HepG2 (cell line): ENCODE data around the gene TNNT3. TPM values are rescaled to one million over a fixed set of nuclear protein-coding genes. Genes with fewer than 3 reads are reported as not detected.

Source experiments
- ATAC-seq: fragments of 200-7000 bp; cut with Tn5 transposase; 3 replicates; pipeline ENCODE4 v1.9.1; 2020; ENCODE audit warnings: mild to moderate bottlenecking, moderate library complexity
- BruUV-seq: library from RNA; stranded (reverse); fragments of 400-500 nt; replicated peaks from 2 replicates; lab custom pipeline; 2021; lab: Mats Ljungman, UMichigan
- CTCF ChIA-PET: fragments of 300-600 bp; formaldehyde crosslinking; extraction: SDS; loops from one replicate; lab custom pipeline; 2021; ENCODE audit warnings: low total read pairs, inconsistent platforms, low intra/inter-chr PET ratio; lab: Yijun Ruan, JAX
- POLR2A ChIA-PET: fragments of 350-600 bp; sonication (Branson Sonifier 250); formaldehyde crosslinking; loops from one replicate; lab custom pipeline; 2020; ENCODE audit warnings: antibody characterized with exemption, inconsistent platforms; lab: Yijun Ruan, JAX
- DNase-seq: peaks from one replicate; pipeline ENCODE4 v3.0.0-alpha.2; 2015; ENCODE audit warnings: low spot score
- FAIRE-seq: peaks from 3 replicates; lab custom pipeline; 2011; peaks lifted over from hg19 to GRCh38; lab: Jason Lieb, UNC
- H2AFZ ChIP-seq: one replicate; pipeline ENCODE4 v1.6.1; 2011; ENCODE audit warnings: low read length, inconsistent platforms
- H3K27ac ChIP-seq: fragments of 300-600 bp; 3 replicates; pipeline ENCODE4 v1.8.0; 2011; ENCODE audit warnings: mixed run types, mild to moderate bottlenecking, mixed read lengths, low read length, inconsistent platforms; ENCODE audit not compliant: insufficient read depth; ENCODE audit errors: extremely low read length
- H3K27me3 ChIP-seq, 2 experiments: fragments of 200-600 bp in 1 of 2; 2 replicates in 1 of 2; 3 replicates in 1 of 2; pipeline versions ENCODE4 v1.6.0 to v1.8.0; 2011; ENCODE audit warnings: low read length in 2 of 2, mild to moderate bottlenecking in 2 of 2, moderate library complexity in 2 of 2, inconsistent platforms in 1 of 2; ENCODE audit not compliant: insufficient read depth in 2 of 2, control insufficient read depth in 1 of 2
- H3K36me3 ChIP-seq, 2 experiments: fragments of 200-600 bp in 1 of 2; replicated peaks in 1 of 2; 2 replicates in 1 of 2; 3 replicates in 1 of 2; pipeline versions ENCODE4 v1.5.1 to v1.8.0; 2011; ENCODE audit warnings: low read length in 2 of 2, inconsistent platforms in 1 of 2; ENCODE audit not compliant: insufficient read depth in 2 of 2, control insufficient read depth in 1 of 2
- H3K4me1 ChIP-seq: 2 replicates; pipeline ENCODE4 v1.5.1; 2012; ENCODE audit warnings: low read length, inconsistent platforms; ENCODE audit not compliant: insufficient read depth
- H3K4me2 ChIP-seq: 2 replicates; pipeline ENCODE4 v1.6.0; 2011; ENCODE audit warnings: low read depth, low read length, inconsistent platforms
- H3K4me3 ChIP-seq, 3 experiments: fragments of 200-600 bp in 1 of 3; sonication (generic), shearing (Covaris generic) in 1 of 3; replicated peaks in 1 of 3; 2 replicates each; pipeline ENCODE4 v1.5.1; 2011 to 2016; ENCODE audit warnings: low read length in 3 of 3, inconsistent platforms in 2 of 3, low read depth in 2 of 3, mild to moderate bottlenecking in 2 of 3, control low read depth in 1 of 3, mixed read lengths in 1 of 3; ENCODE audit not compliant: insufficient read depth in 1 of 3
- H3K79me2 ChIP-seq: one replicate; pipeline ENCODE4 v1.6.1; 2011; ENCODE audit warnings: low read length, inconsistent platforms; ENCODE audit not compliant: insufficient read depth
- H3K9ac ChIP-seq: 2 replicates; pipeline ENCODE4 v1.6.0; 2011; ENCODE audit warnings: mild to moderate bottlenecking, low read depth, low read length, inconsistent platforms; ENCODE audit not compliant: insufficient read depth
- H3K9me3 ChIP-seq: 2 replicates; pipeline ENCODE4 v1.5.1; 2012; ENCODE audit warnings: mild to moderate bottlenecking, low read length
- H4K20me1 ChIP-seq: 2 replicates; pipeline ENCODE4 v1.6.0; 2011; ENCODE audit warnings: inconsistent platforms, mild to moderate bottlenecking, low read length, moderate library complexity; ENCODE audit not compliant: insufficient read depth
- RBFOX2 ChIP-seq: fragments of 200-400 bp; formaldehyde crosslinking; IDR thresholded peaks from 2 replicates; pipeline ENCODE4 v1.6.1; 2017; ENCODE audit warnings: low read depth, mild to moderate bottlenecking, low read length
- ZNF605 ChIP-seq: sonication (generic); formaldehyde crosslinking; IDR thresholded peaks from 2 replicates; pipeline ENCODE4 v1.8.0; 2022; ENCODE audit warnings: mild to moderate bottlenecking, missing genetic modification reagents
- WGBS: methylation state at CpG from one replicate; pipeline ENCODE4 v1.1.6; 2017; ENCODE audit warnings: low lambda C conversion rate; 5-methylcytosine and 5-hydroxymethylcytosine counted together
- in situ Hi-C: cut with HindIII; loops from 2 replicates; pipeline ENCODE4 v1.10.0; 2017; ENCODE audit warnings: low pct_unique_long_range_greater_than_20kb; ENCODE audit not compliant: extremely low pct_ligation_motif_present
- intact Hi-C: fragments of 100-400 bp; cut with micrococcal nuclease; formaldehyde crosslinking; loops from one replicate; pipeline ENCODE4 v1.10.0; 2022; ENCODE audit not compliant: unreplicated experiment
- polyA plus RNA-seq, 8 experiments: library from polyadenylated mRNA; depleted of rRNA in 3 of 8; stranded (reverse) in 7 of 8; unstranded in 1 of 8; fragments of >200 nt; fragmentation: Illumina TruSeq in 4 of 8; extraction: Trizol in 4 of 8; gene quantifications; 2 replicates each; pipeline versions ENCODE4 v1.2.1 to v1.2.3, GENCODE V29; 2011 to 2016; ENCODE audit warnings: low read depth in 4 of 8, missing spikeins in 1 of 8, mixed read lengths in 1 of 8; ENCODE audit not compliant: insufficient read depth in 1 of 8
- total RNA-seq, 5 experiments: library from RNA; depleted of rRNA; stranded (reverse); fragments of >200 nt; fragmentation: Illumina TruSeq; extraction: Trizol; gene quantifications; 2 replicates each; pipeline ENCODE4 v1.2.3, GENCODE V29; 2016; ENCODE audit warnings: low read depth in 1 of 5
- TF ChIP-seq, protein P1 (sequence below): IDR thresholded peaks from 2 replicates; pipeline ENCODE4 v1.6.1; 2016

Gene TNNT3
- total and polyA plus RNA-seq, 2 of the 13 experiments (the other 11 are each of a cell fraction or from before 2014, with no cell fraction given) = not detected

GRCh38 chr11:1978720-1979473, 59.4 kb downstream of the TNNT3 start (continued):
- TF ChIP-seq, protein P1, sequence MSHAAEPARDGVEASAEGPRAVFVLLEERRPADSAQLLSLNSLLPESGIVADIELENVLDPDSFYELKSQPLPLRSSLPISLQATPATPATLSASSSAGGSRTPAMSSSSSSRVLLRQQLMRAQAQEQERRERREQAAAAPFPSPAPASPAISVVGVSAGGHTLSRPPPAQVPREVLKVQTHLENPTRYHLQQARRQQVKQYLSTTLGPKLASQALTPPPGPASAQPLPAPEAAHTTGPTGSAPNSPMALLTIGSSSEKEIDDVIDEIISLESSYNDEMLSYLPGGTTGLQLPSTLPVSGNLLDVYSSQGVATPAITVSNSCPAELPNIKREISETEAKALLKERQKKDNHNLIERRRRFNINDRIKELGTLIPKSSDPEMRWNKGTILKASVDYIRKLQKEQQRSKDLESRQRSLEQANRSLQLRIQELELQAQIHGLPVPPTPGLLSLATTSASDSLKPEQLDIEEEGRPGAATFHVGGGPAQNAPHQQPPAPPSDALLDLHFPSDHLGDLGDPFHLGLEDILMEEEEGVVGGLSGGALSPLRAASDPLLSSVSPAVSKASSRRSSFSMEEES (CRISPR knock-in tag) = no peak

DNA sequence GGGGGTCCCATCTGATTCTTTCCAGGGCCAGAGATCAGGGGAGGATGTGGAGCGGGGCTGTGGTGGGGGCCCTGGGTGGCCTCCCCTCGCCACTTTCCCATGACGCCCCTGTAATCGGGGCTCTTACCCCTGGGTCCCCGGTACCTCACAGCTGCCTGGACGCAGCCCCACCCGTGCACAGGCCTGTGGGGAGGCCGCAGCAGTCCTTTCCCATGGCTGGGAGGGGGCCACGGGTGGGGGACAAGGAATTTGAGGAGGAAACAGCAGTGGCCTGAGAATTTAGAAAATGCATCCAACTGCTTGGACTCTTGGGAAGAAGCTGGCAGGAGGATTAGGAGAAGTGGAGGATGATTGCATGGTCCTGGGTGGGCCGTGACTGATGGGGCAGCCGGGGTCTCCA, 60.1 kb downstream of the TNNT3 start:
- H3K36me3 ChIP-seq = no peaks in the 10 kb centered on the region
- H3K9ac ChIP-seq = no peak overlapping the region
- POLR2A ChIA-PET = interaction anchor here (2.2 to 26.2 kb wide), 4 partner anchors 7 to 157 kb away, joined by 7 to 720 read pairs (median 376); no protein-coding TSS in a partner anchor
- no peaks in the 10 kb centered on the region for H3K27me3 ChIP-seq
- intact Hi-C loops = no loop called here
- ATAC-seq (no peak), FAIRE-seq (no peak), DNase-seq (no peak)
- no peak overlapping the region for H2AFZ ChIP-seq
- WGBS = no CpG with 5 or more reads among the region's 11 CpGs
- 0 out of 2 replicates have a peak, but pooled peaks have one; percentile 26 for TF ChIP-seq RBFOX2
- TF ChIP-seq ZNF605 = no peak
- no peaks in the 10 kb centered on the region for H3K4me1 ChIP-seq
- in situ Hi-C loops = no loop called here
- BruUV-seq = no TSS peak
- no peak overlapping the region for H3K27ac ChIP-seq
- no peaks in the 10 kb centered on the region for H3K79me2 ChIP-seq
- H3K4me2 ChIP-seq = no peak overlapping the region
- H4K20me1 ChIP-seq = no peaks in the 10 kb centered on the region
- CTCF ChIA-PET = no interaction called here
- H3K4me3 ChIP-seq = no peak overlapping the region
- H3K9me3 ChIP-seq = no peaks in the 10 kb centered on the region
